ENCODE results near the gene ENPP5. TPM values are rescaled to one million over a fixed set of nuclear protein-coding genes. Genes with fewer than 3 reads are reported as not detected.

ENPP5 gene
- total RNA-seq, 1 experiment from 2014 or later = 9.1 TPM

- no peak for TF ChIP-seq PRDM15 (CRISPR knock-in tag; IDR thresholded peaks at IDR 0.05)
- no peak for TF ChIP-seq ZBTB21 (CRISPR knock-in tag; IDR thresholded peaks at IDR 0.05; ENCODE audit: borderline replicate concordance)
- no peak for TF ChIP-seq SP1 (CRISPR knock-in tag; conservative IDR thresholded peaks at IDR 0.05)
- no peak for TF ChIP-seq JUN (CRISPR knock-in tag; IDR thresholded peaks at IDR 0.05)
- TF ChIP-seq SMAD4 (CRISPR knock-in tag; IDR thresholded peaks at IDR 0.05) = no peak
- no peak for TF ChIP-seq OVOL2 (CRISPR knock-in tag; IDR thresholded peaks at IDR 0.05; ENCODE audit: borderline replicate concordance)
- no peak for TF ChIP-seq ZNF416 (CRISPR knock-in tag; IDR thresholded peaks at IDR 0.05)
- TF ChIP-seq NR3C1 (CRISPR knock-in tag; conservative IDR thresholded peaks at IDR 0.05; ENCODE audit: low read depth) = no peak
- TF ChIP-seq NFE2L1 (CRISPR knock-in tag; IDR thresholded peaks at IDR 0.05) = no peak
- no peak for TF ChIP-seq ATF1 (CRISPR knock-in tag; IDR thresholded peaks at IDR 0.05)
- TF ChIP-seq USF1 (CRISPR knock-in tag; IDR thresholded peaks at IDR 0.05) = no peak
Observed at GRCh38 chr6:46186583-46186982, 15.8 kb upstream of the ENPP5 start (continued).

GRCh38 chr6:46184114-46184513, 13.3 kb upstream of the ENPP5 start:
- H3K27ac Mint-ChIP-seq = no peak overlapping the region
- peaks cover under 1% of the 10 kb centered on the region; the same call in 1 of the 2 replicates for H3K27me3 Mint-ChIP-seq (ENCODE audit: low read depth)
- H3K4me1 Mint-ChIP-seq = no peaks in the 10 kb centered on the region
- CTCF ChIA-PET = interaction anchor here (1.5 kb wide), 1 partner anchor 94 kb away, joined by 5 read pairs; no protein-coding TSS in a partner anchor
- DNase-seq (ENCODE audit: low spot score) = no peak
- no peak for ATAC-seq
- no peaks in the 10 kb centered on the region; the same call in 1 of the 2 replicates for H3K9me3 Mint-ChIP-seq
- no peak for TF ChIP-seq GRHL2 (CRISPR knock-in tag; IDR thresholded peaks at IDR 0.05; ENCODE audit: insufficient replicate concordance, severe bottlenecking)
- no peak for TF ChIP-seq ZNF138 (CRISPR knock-in tag; conservative IDR thresholded peaks at IDR 0.05)
- no peak for TF ChIP-seq ZNF671 (CRISPR knock-in tag; IDR thresholded peaks at IDR 0.05)
- TF ChIP-seq ZNF532 (CRISPR knock-in tag; IDR thresholded peaks at IDR 0.05; ENCODE audit: borderline replicate concordance) = no peak
- TF ChIP-seq ZMAT4 (CRISPR knock-in tag; IDR thresholded peaks at IDR 0.05) = no peak
- TF ChIP-seq IRF1 (CRISPR knock-in tag; IDR thresholded peaks at IDR 0.05) = no peak
- no peak for TF ChIP-seq JUN (CRISPR knock-in tag; IDR thresholded peaks at IDR 0.05)
- TF ChIP-seq ZNF232 (CRISPR knock-in tag; IDR thresholded peaks at IDR 0.05) = no peak
- TF ChIP-seq TCF7 (CRISPR knock-in tag; IDR thresholded peaks at IDR 0.05; ENCODE audit: low read depth) = no peak
- no peaks in the 10 kb centered on the region for H3K36me3 Mint-ChIP-seq
- POLR2A ChIA-PET = no interaction called here
- no peak overlapping the region for H3K4me3 Mint-ChIP-seq

Measured in WTC11 (cell line).